ENCODE data around the gene ADGRL1. TPM values are rescaled to one million over a fixed set of nuclear protein-coding genes. Genes with fewer than 3 reads are reported as not detected.
"Not testable (repeated sequence)": the region's sequence is repeated elsewhere in the genome, so short reads cannot be mapped to it uniquely, and the experiment has no call there.

The ADGRL1 gene
- total RNA-seq, 4 donors from 2014 or later: 22.8 to 58.6 (median 48.8) TPM

GRCh38 chr19:14196105-14196504, 9.9 kb downstream of the ADGRL1 start:
- H3K27ac ChIP-seq, H3K36me3 ChIP-seq, H3K4me1 ChIP-seq, H3K27me3 ChIP-seq, H3K9me3 ChIP-seq, H3K4me3 ChIP-seq: not testable (repeated sequence)
- peak; percentile 66 to 91 (median 84) for DNase-seq
- TF ChIP-seq, protein P1, sequence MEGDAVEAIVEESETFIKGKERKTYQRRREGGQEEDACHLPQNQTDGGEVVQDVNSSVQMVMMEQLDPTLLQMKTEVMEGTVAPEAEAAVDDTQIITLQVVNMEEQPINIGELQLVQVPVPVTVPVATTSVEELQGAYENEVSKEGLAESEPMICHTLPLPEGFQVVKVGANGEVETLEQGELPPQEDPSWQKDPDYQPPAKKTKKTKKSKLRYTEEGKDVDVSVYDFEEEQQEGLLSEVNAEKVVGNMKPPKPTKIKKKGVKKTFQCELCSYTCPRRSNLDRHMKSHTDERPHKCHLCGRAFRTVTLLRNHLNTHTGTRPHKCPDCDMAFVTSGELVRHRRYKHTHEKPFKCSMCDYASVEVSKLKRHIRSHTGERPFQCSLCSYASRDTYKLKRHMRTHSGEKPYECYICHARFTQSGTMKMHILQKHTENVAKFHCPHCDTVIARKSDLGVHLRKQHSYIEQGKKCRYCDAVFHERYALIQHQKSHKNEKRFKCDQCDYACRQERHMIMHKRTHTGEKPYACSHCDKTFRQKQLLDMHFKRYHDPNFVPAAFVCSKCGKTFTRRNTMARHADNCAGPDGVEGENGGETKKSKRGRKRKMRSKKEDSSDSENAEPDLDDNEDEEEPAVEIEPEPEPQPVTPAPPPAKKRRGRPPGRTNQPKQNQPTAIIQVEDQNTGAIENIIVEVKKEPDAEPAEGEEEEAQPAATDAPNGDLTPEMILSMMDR (IDR thresholded peaks at IDR 0.05): peak; percentile 48 to 79 (median 68)

DNA sequence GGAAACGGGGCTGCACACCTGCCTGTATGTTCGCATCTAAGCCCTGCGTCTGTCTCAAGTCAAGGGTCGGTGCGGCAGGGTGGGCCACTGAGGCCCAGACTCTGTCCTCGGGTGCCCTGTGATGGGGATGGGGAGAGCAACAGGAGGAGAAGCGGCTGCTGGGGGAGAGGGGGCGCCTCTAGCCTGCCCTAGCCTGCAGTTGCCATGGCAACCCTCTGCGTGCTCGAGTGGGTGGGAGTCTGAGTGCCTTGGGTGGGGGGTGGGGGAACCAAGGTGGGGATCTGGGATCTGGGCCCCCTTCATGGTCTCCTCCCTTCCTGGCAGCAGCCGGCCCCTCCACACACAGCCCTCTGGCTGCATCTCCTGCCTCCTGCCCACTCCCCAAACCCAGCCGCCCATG, 10.8 kb downstream of the ADGRL1 start:
- H3K4me1 ChIP-seq, H3K9me3 ChIP-seq, H3K27ac ChIP-seq: not testable (repeated sequence)

GRCh38 chr19:14189415-14189814, 16.6 kb downstream of the ADGRL1 start:
- Histone ChIP-seq H3K4me3 (no peak overlapping the region), H3K27ac (no peak overlapping the region), H3K4me1 (no peaks in the 10 kb centered on the region), H3K36me3 (no peaks in the 10 kb centered on the region), H3K9me3 (no peaks in the 10 kb centered on the region), H3K27me3 (no peaks in the 10 kb centered on the region)
- TF ChIP-seq POLR2A (IDR thresholded peaks at IDR 0.05): no peak
- no peak for DNase-seq

More for the DNA sequence above, 10.8 kb downstream of the ADGRL1 start:
- not testable (repeated sequence) for H3K4me3 ChIP-seq, H3K36me3 ChIP-seq, H3K27me3 ChIP-seq, DNase-seq

DNA sequence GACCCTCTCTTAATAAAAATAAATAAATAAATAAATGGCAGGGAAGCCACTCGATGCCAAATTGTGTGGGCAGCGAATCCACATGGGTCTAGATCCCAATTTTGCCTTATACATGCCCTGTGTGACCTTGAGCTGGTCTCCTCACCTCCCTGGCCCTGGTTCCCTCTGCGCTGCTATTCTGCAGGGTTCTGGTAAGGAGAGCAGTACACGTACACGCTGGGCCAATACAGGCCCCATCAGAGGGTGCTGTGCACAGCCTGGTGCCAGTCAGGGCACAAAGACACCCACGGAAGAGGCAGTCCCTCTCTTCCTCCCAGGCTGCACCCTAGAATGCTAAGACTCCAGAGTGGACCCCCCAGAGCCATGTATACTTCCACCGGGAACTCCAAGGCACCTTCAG, 17.9 kb downstream of the ADGRL1 start:
- not testable (repeated sequence) for H3K4me3 ChIP-seq, H3K4me1 ChIP-seq, H3K27ac ChIP-seq, H3K27me3 ChIP-seq, DNase-seq, H3K9me3 ChIP-seq, H3K36me3 ChIP-seq

GRCh38 chr19:14187561-14187960, 18.4 kb downstream of the ADGRL1 start:
- TF ChIP-seq, protein P1 (IDR thresholded peaks at IDR 0.05): no peak
- TF ChIP-seq POLR2A (IDR thresholded peaks at IDR 0.05): no peak
- Histone ChIP-seq H3K27me3 (no peaks in the 10 kb centered on the region), H3K4me3 (no peak overlapping the region), H3K9me3 (no peaks in the 10 kb centered on the region), H3K4me1 (no peaks in the 10 kb centered on the region), H3K36me3 (no peaks in the 10 kb centered on the region), H3K27ac (no peak overlapping the region)
- no peak for DNase-seq

- DNase-seq, H3K36me3 ChIP-seq, H3K4me3 ChIP-seq, H3K27me3 ChIP-seq, H3K4me1 ChIP-seq, H3K9me3 ChIP-seq, H3K27ac ChIP-seq: not testable (repeated sequence)
Observed at GRCh38 chr19:14186684-14187083, 19.3 kb downstream of the ADGRL1 start.

GRCh38 chr19:14185691-14186090, 20.3 kb downstream of the ADGRL1 start:
- not testable (repeated sequence) for H3K4me1 ChIP-seq, DNase-seq

DNA sequence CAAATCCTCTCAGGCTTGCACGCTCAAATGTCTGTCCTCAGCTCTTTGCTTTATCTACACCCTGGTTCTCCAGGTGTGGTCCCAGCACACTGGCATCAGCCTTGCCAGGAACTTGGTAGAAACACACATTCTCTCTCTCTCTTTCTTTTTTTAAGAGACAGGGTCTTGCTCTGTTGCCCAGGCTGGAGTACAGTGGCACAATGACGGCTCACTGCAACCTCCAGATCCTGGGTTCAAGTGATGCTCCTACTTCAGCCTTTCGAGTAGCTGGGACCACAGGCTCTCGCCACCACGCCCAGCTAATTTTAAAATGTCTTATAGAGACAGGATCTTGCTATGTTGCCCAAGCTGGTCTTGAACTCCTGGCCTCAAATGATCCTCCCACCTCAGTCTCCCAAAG, 20.8 kb downstream of the ADGRL1 start:
- Histone ChIP-seq H3K27me3 (no peaks in the 10 kb centered on the region), H3K9me3 (no peaks in the 10 kb centered on the region), H3K27ac (no peak overlapping the region), H3K4me1 (no peaks in the 10 kb centered on the region), H3K36me3 (no peaks in the 10 kb centered on the region), H3K4me3 (no peak overlapping the region)
- DNase-seq: no peak
- TF ChIP-seq POLR2A (IDR thresholded peaks at IDR 0.05): no peak

More at GRCh38 chr19:14185691-14186090, 20.3 kb downstream of the ADGRL1 start:
- not testable (repeated sequence) for H3K4me3 ChIP-seq, H3K27ac ChIP-seq, H3K9me3 ChIP-seq, H3K36me3 ChIP-seq, H3K27me3 ChIP-seq

- DNase-seq: no peak
- no peak for TF ChIP-seq POLR2A (IDR thresholded peaks at IDR 0.05)
Observed at GRCh38 chr19:14183741-14184350, 22.1 kb downstream of the ADGRL1 start.

More at GRCh38 chr19:14183741-14184350, 22.1 kb downstream of the ADGRL1 start:
- Histone ChIP-seq H3K27me3 (no peaks in the 10 kb centered on the region), H3K36me3 (no peaks in the 10 kb centered on the region), H3K4me3 (no peak overlapping the region), H3K4me1 (no peaks in the 10 kb centered on the region), H3K9me3 (no peaks in the 10 kb centered on the region), H3K27ac (no peak overlapping the region)
